ENCODE results near the gene CNTN1. TPM values are rescaled to one million over a fixed set of nuclear protein-coding genes. Genes with fewer than 3 reads are reported as not detected.

CNTN1 gene
- polyA plus RNA-seq, 1 of the 3 experiments (the other 2 are of a cell fraction), result 0.13 TPM

DNA sequence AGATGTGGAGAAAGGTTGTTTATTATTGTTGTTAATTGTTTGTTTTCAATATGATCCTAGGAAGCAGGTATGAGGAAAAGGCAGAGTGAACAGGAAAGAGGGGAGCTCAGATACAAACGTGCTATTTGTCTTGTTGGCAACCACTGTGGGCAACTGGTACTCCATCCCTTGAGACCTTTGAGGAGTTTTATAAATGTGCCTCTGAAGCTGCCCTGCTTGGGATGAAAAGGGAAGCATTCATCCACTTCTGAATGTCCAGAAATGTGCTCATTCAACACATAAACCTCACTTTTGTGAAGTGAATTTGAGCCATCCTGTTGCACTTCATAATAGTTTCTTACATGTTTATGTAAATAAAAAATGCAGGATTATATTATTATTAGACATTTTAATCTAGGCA, 331.6 kb downstream of the CNTN1 start:
- H3K36me3 ChIP-seq (replicated peaks in 1 of 2; ENCODE audit: control insufficient read depth in 1 of 2, insufficient read depth in 2 of 2, low read length in 1 of 2), result no peaks in the 10 kb centered on the region
- no peaks in the 10 kb centered on the region for H4K20me1 ChIP-seq (ENCODE audit: insufficient read depth)
- no peak overlapping the region for H3K4me3 ChIP-seq (ENCODE audit: low read depth in 2 of 2, low read length in 1 of 2)
- ChIA-PET CTCF (no interaction called here), POLR2A (no interaction called here)
- no peak overlapping the region for H3K27ac ChIP-seq (ENCODE audit: low read depth in 2 of 2, low read length in 1 of 2)
- 10% methylated on average over 1 of the region's 1 CpG for WGBS (ENCODE audit: low lambda C conversion rate)
- no peaks in the 10 kb centered on the region for H3K4me1 ChIP-seq (ENCODE audit: control insufficient read depth in 1 of 2, insufficient read depth in 2 of 2, low read depth in 1 of 2, low read length in 1 of 2)
- DNase-seq, result no peak
- H3K79me2 ChIP-seq (ENCODE audit: insufficient read depth), result no peaks in the 10 kb centered on the region
- H3K9me2 ChIP-seq, result no peaks in the 10 kb centered on the region
- no peaks in the 10 kb centered on the region for H3F3A ChIP-seq (replicated peaks; ENCODE audit: insufficient read depth)
- H3K9ac ChIP-seq, result no peak overlapping the region
- TF ChIP-seq JUND (IDR thresholded peaks at IDR 0.05), result no peak
- no peak for TF ChIP-seq SIN3A (IDR thresholded peaks at IDR 0.05; ENCODE audit: borderline replicate concordance, low read depth, low read length)
- no peak for TF ChIP-seq ELF1 (IDR thresholded peaks at IDR 0.05)
- no peaks in the 10 kb centered on the region for H3K9me3 ChIP-seq
- no peak overlapping the region for H3K4me2 ChIP-seq
- H2AFZ ChIP-seq (ENCODE audit: low read depth), result no peak overlapping the region
- H3K27me3 ChIP-seq (ENCODE audit: insufficient read depth), result no peaks in the 10 kb centered on the region

DNA sequence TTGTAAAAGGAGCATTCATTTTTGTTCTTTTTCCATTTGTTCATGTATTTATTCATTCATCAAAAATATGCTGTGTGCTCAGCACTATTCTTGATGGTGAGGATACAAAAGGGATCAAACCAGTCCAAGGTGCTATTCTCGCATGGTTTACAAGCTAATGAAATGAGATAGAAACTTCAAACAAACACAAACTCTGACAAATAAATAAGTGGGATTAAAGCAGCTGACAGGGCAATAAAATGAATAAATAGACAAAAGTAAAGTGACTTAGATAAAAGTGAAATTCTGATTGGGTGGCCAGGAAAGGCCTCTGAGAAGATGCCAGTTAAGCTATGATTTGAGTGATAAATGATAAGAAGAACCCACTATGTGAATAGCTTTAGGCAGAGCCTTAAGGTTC, 333.9 kb downstream of the CNTN1 start:
- H4K20me1 ChIP-seq (ENCODE audit: insufficient read depth), result no peaks in the 10 kb centered on the region
- H3K9me3 ChIP-seq, result no peaks in the 10 kb centered on the region
- WGBS (ENCODE audit: low lambda C conversion rate), result 69% methylated on average over 1 of the region's 1 CpG
- H3K27ac ChIP-seq (ENCODE audit: low read depth in 2 of 2, low read length in 1 of 2), result no peak overlapping the region
- CTCF ChIA-PET, result no interaction called here
- H3K4me1 ChIP-seq (ENCODE audit: control insufficient read depth in 1 of 2, insufficient read depth in 2 of 2, low read depth in 1 of 2, low read length in 1 of 2), result no peaks in the 10 kb centered on the region
- no peak overlapping the region for H3K4me2 ChIP-seq
- POLR2A ChIA-PET, result no interaction called here
- H3K36me3 ChIP-seq (replicated peaks in 1 of 2; ENCODE audit: control insufficient read depth in 1 of 2, insufficient read depth in 2 of 2, low read length in 1 of 2), result no peaks in the 10 kb centered on the region
- TF ChIP-seq RCOR1 (IDR thresholded peaks at IDR 0.05; ENCODE audit: low read length) (no peak), ZBTB33 (IDR thresholded peaks at IDR 0.05; ENCODE audit: borderline replicate concordance, low read depth) (no peak), EZH2phosphoT487 (IDR thresholded peaks at IDR 0.05; ENCODE audit: borderline replicate concordance, low read depth) (no peak), CHD2 (IDR thresholded peaks at IDR 0.05; ENCODE audit: low read length, partially characterized antibody) (no peak), MEF2A (IDR thresholded peaks at IDR 0.05; ENCODE audit: borderline replicate concordance, low read depth) (no peak), RAD21 (IDR thresholded peaks at IDR 0.05; ENCODE audit: low read length) (no peak)
- TF ChIP-seq, protein P1, sequence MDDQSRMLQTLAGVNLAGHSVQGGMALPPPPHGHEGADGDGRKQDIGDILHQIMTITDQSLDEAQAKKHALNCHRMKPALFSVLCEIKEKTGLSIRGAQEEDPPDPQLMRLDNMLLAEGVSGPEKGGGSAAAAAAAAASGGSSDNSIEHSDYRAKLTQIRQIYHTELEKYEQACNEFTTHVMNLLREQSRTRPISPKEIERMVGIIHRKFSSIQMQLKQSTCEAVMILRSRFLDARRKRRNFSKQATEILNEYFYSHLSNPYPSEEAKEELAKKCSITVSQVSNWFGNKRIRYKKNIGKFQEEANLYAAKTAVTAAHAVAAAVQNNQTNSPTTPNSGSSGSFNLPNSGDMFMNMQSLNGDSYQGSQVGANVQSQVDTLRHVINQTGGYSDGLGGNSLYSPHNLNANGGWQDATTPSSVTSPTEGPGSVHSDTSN (IDR thresholded peaks at IDR 0.05), result no peak
- H3K9me2 ChIP-seq, result no peaks in the 10 kb centered on the region
- H3K79me2 ChIP-seq (ENCODE audit: insufficient read depth), result no peaks in the 10 kb centered on the region
- no peak overlapping the region for H2AFZ ChIP-seq (ENCODE audit: low read depth)
- no peaks in the 10 kb centered on the region for H3K27me3 ChIP-seq (ENCODE audit: insufficient read depth)
- no peaks in the 10 kb centered on the region for H3F3A ChIP-seq (replicated peaks; ENCODE audit: insufficient read depth)
- no peak overlapping the region for H3K9ac ChIP-seq
- DNase-seq, result no peak
- H3K4me3 ChIP-seq (ENCODE audit: low read depth in 2 of 2, low read length in 1 of 2), result no peak overlapping the region

DNA sequence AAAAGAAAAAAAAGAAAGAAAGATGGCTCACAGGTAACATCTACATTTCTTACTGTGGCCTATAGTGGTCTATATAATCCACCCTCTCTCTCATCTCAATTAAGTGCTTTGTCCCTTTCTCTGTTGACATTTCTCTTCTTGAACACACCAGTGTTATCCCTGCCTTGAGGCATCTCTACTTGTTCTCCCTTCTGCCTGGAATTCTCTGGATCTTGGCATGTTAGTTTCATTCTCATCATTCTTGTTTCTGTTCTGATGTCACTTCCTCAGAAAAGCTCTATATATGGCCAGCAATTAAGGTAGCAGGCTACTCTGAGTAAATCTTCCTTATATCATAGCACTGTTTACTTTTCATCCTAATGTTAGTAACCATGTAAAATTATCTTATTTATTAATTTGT, 340.1 kb downstream of the CNTN1 start:
- Histone ChIP-seq H3K4me2 (no peak overlapping the region), H3K36me3 (replicated peaks in 1 of 2; ENCODE audit: control insufficient read depth in 1 of 2, insufficient read depth in 2 of 2, low read length in 1 of 2) (no peaks in the 10 kb centered on the region), H4K20me1 (ENCODE audit: insufficient read depth) (no peaks in the 10 kb centered on the region), H3K4me3 (ENCODE audit: low read depth in 2 of 2, low read length in 1 of 2) (no peak overlapping the region), H3K4me1 (ENCODE audit: control insufficient read depth in 1 of 2, insufficient read depth in 2 of 2, low read depth in 1 of 2, low read length in 1 of 2) (no peaks in the 10 kb centered on the region), H3K9ac (no peak overlapping the region), H3F3A (replicated peaks; ENCODE audit: insufficient read depth) (no peaks in the 10 kb centered on the region), H3K9me2 (no peaks in the 10 kb centered on the region), H3K79me2 (ENCODE audit: insufficient read depth) (no peaks in the 10 kb centered on the region), H2AFZ (ENCODE audit: low read depth) (no peak overlapping the region), H3K27ac (ENCODE audit: low read depth in 2 of 2, low read length in 1 of 2) (no peak overlapping the region), H3K9me3 (no peaks in the 10 kb centered on the region), H3K27me3 (ENCODE audit: insufficient read depth) (no peaks in the 10 kb centered on the region)
- DNase-seq, result no peak
- ChIA-PET POLR2A (no interaction called here), CTCF (no interaction called here)
- TF ChIP-seq FOSL2 (IDR thresholded peaks at IDR 0.05; ENCODE audit: borderline replicate concordance, low read depth) (no peak), MXI1 (IDR thresholded peaks at IDR 0.05; ENCODE audit: low read depth, low read length) (no peak), NRF1 (IDR thresholded peaks at IDR 0.05; ENCODE audit: low read depth, low read length) (no peak), RXRA (IDR thresholded peaks at IDR 0.05; ENCODE audit: borderline replicate concordance, low read depth) (no peak), ELF1 (IDR thresholded peaks at IDR 0.05) (no peak), JUND (IDR thresholded peaks at IDR 0.05) (no peak), TCF12 (IDR thresholded peaks at IDR 0.05) (no peak), FOXM1 (IDR thresholded peaks at IDR 0.05; ENCODE audit: low read depth) (no peak)
- TF ChIP-seq, protein P2, sequence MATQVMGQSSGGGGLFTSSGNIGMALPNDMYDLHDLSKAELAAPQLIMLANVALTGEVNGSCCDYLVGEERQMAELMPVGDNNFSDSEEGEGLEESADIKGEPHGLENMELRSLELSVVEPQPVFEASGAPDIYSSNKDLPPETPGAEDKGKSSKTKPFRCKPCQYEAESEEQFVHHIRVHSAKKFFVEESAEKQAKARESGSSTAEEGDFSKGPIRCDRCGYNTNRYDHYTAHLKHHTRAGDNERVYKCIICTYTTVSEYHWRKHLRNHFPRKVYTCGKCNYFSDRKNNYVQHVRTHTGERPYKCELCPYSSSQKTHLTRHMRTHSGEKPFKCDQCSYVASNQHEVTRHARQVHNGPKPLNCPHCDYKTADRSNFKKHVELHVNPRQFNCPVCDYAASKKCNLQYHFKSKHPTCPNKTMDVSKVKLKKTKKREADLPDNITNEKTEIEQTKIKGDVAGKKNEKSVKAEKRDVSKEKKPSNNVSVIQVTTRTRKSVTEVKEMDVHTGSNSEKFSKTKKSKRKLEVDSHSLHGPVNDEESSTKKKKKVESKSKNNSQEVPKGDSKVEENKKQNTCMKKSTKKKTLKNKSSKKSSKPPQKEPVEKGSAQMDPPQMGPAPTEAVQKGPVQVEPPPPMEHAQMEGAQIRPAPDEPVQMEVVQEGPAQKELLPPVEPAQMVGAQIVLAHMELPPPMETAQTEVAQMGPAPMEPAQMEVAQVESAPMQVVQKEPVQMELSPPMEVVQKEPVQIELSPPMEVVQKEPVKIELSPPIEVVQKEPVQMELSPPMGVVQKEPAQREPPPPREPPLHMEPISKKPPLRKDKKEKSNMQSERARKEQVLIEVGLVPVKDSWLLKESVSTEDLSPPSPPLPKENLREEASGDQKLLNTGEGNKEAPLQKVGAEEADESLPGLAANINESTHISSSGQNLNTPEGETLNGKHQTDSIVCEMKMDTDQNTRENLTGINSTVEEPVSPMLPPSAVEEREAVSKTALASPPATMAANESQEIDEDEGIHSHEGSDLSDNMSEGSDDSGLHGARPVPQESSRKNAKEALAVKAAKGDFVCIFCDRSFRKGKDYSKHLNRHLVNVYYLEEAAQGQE (IDR thresholded peaks at IDR 0.05; ENCODE audit: low read depth, low read length), result no peak
